PFSK-1 (cell line): ENCODE measurements around the gene INSL3.

Source experiments
- FOXP2 ChIP-seq: optimal IDR thresholded peaks from 2 replicates; pipeline ENCODE3; 2011; ENCODE audit warnings: borderline replicate concordance, control low read depth, inconsistent platforms; ENCODE audit not compliant: insufficient read depth; ENCODE audit errors: extremely low read length, extremely low read depth
- POLR2AphosphoS5 ChIP-seq: IDR thresholded peaks from 2 replicates; pipeline ENCODE4 v1.6.1; 2012; ENCODE audit warnings: low read depth, mild to moderate bottlenecking, control low read depth, low read length, moderate library complexity
- REST ChIP-seq, 2 experiments: IDR thresholded peaks; 2 replicates each; pipeline versions ENCODE4 v1.6.1 to v1.8.0; 2011 to 2012; ENCODE audit warnings: low read depth in 2 of 2, low read length in 2 of 2, control low read depth in 1 of 2, inconsistent platforms in 1 of 2, mild to moderate bottlenecking in 1 of 2, moderate library complexity in 1 of 2; ENCODE audit not compliant: insufficient read depth in 1 of 2
- SIN3A ChIP-seq: IDR thresholded peaks from 2 replicates; pipeline ENCODE4 v1.6.1; 2012; ENCODE audit warnings: mild to moderate bottlenecking, low read length, moderate library complexity, borderline replicate concordance; ENCODE audit not compliant: insufficient read depth
- TAF1 ChIP-seq: IDR thresholded peaks from 2 replicates; pipeline ENCODE4 v1.6.1; 2012; ENCODE audit warnings: low read length, control low read depth, borderline replicate concordance; ENCODE audit not compliant: insufficient read depth

The INSL3 gene

GRCh38 chr19:17861542-17862402, 40.5 kb upstream of the INSL3 start:
- TF ChIP-seq POLR2AphosphoS5 (peak; percentile 44), REST (IDR thresholded peaks at IDR 0.05; ENCODE audit: insufficient read depth in 1 of 2, low read depth in 2 of 2, low read length in 2 of 2) (no peak), FOXP2 (no peak), SIN3A (no peak)

- no peak for TF ChIP-seq REST (IDR thresholded peaks at IDR 0.05; ENCODE audit: insufficient read depth in 1 of 2, low read depth in 2 of 2, low read length in 2 of 2)
- no peak for TF ChIP-seq TAF1
- peak; percentile 35; the same call in 1 of the 2 replicates for TF ChIP-seq POLR2AphosphoS5
Observed at GRCh38 chr19:17860993-17861360, 39.7 kb upstream of the INSL3 start.

- no peak for TF ChIP-seq REST (IDR thresholded peaks at IDR 0.05; ENCODE audit: insufficient read depth in 1 of 2, low read depth in 2 of 2, low read length in 2 of 2)
- no peak for TF ChIP-seq SIN3A
- no peak; the same call in 1 of the 2 replicates for TF ChIP-seq POLR2AphosphoS5
- no peak for TF ChIP-seq FOXP2
- TF ChIP-seq TAF1: no peak
Observed at GRCh38 chr19:17860331-17860992, 39.1 kb upstream of the INSL3 start.

GRCh38 chr19:17859533-17860330, 38.4 kb upstream of the INSL3 start, which contains the start of gene RPL18A:
Gene RPL18A, plus strand, starts transcription at chr19:17859910. Its CDS starts 47 bp downstream, at chr19:17859957.
- TF ChIP-seq TAF1 (peak; percentile 98), FOXP2 (peak; percentile 92), SIN3A (no peak; the same call in 1 of the 2 replicates), POLR2AphosphoS5 (peak; percentile 92), REST (IDR thresholded peaks at IDR 0.05; ENCODE audit: insufficient read depth in 1 of 2, low read depth in 2 of 2, low read length in 2 of 2) (no peak; a peak in 1 of 4 replicates)
